ENCODE data around the gene DOCK10.

DNA sequence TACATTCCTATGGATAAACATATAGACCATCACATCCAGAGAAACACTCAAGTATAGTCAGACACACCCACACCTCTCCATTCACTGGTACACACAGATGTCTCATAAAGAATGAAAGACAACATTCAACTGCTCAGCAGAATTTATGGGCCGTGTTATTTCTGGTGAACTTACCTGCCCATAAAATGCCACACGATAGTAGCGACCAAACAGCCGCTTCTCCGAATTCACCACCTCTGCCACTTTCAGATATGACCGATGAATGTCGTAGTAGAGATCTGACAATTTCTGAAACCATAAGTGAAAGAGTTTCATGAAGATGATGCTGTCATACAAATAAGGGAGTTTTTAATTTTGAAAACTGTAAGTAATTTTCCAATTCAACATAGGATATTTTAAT lies 255.4 kb downstream of the DOCK10 start:
- TF ChIP-seq CTCF (conservative IDR thresholded peaks at IDR 0.05 in 1 of 2, IDR thresholded peaks at IDR 0.05 in 1 of 2; ENCODE audit: low read depth in 1 of 2, low read length in 2 of 2) = no peak
- TF ChIP-seq EZH2 (IDR thresholded peaks at IDR 0.05; ENCODE audit: low read length, missing control alignments) = no peak
